ENCODE results near the gene RPL10. TPM values are rescaled to one million over a fixed set of nuclear protein-coding genes. Genes with fewer than 3 reads are reported as not detected.

The RPL10 gene
- total and polyA plus RNA-seq, 2 experiments from 2014 or later, result 1,435 to 6,561 TPM

DNA sequence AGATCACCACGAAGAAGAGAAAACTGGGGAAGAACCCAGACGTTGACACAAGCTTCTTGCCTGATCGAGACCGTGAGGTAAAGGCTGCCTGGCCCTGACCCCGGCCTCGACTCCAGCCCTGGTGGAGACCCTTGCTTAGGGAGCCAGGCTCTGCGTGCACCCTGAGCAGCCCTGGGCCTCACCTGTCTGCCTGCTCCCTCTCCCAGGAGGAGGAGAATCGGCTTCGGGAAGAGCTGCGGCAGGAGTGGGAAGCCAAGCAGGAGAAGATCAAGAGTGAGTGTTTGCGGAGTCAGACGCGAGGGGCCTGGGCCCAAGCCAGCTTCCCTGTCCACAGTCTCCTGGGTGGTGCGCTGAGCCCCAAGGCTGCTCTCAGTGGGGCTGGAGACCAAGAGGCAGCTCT lies 50.3 kb downstream of the RPL10 start:
- H3K4me1 ChIP-seq (ENCODE audit: insufficient read depth), result peaks cover 5% of the 10 kb centered on the region; the same call in 1 of the 2 replicates
- no peaks in the 10 kb centered on the region for H4K20me1 ChIP-seq (ENCODE audit: insufficient read depth)
- no peaks in the 10 kb centered on the region for H3K36me3 ChIP-seq (ENCODE audit: low read depth)
- no peak overlapping the region for H3K9ac ChIP-seq
- no peak overlapping the region for H2AFZ ChIP-seq
- H3K27ac ChIP-seq, result no peak overlapping the region
- H3F3A ChIP-seq (ENCODE audit: insufficient read depth), result no peaks in the 10 kb centered on the region; the same call in 1 of the 2 replicates
- H3K4me2 ChIP-seq (ENCODE audit: unreplicated experiment), result no peak overlapping the region
- H3K9me2 ChIP-seq (ENCODE audit: insufficient read depth), result no peaks in the 10 kb centered on the region
- TF ChIP-seq EZH2 (IDR thresholded peaks at IDR 0.05; ENCODE audit: insufficient read depth, poor library complexity, severe bottlenecking), result no peak
- TF ChIP-seq EZH2phosphoT487 (IDR thresholded peaks at IDR 0.05; ENCODE audit: insufficient read depth, low read depth), result no peak
- in situ Hi-C loops (cut with MboI), result no loop called here
- no peaks in the 10 kb centered on the region for H3K27me3 ChIP-seq (replicated peaks; ENCODE audit: insufficient read depth)
- DNase-seq, result no peak
- 93 to 94% methylated on average over 9 to 14 of the region's 14 CpGs for WGBS, 2 experiments (ENCODE audit: low coverage in 1 of 2, low lambda C conversion rate in 2 of 2, missing lambda C conversion rate in 2 of 2)
- H3K79me2 ChIP-seq (ENCODE audit: insufficient read depth), result peaks cover 39% of the 10 kb centered on the region
- no peak overlapping the region for H3K4me3 ChIP-seq
- H3K9me3 ChIP-seq (ENCODE audit: low read depth), result no peaks in the 10 kb centered on the region

DNA sequence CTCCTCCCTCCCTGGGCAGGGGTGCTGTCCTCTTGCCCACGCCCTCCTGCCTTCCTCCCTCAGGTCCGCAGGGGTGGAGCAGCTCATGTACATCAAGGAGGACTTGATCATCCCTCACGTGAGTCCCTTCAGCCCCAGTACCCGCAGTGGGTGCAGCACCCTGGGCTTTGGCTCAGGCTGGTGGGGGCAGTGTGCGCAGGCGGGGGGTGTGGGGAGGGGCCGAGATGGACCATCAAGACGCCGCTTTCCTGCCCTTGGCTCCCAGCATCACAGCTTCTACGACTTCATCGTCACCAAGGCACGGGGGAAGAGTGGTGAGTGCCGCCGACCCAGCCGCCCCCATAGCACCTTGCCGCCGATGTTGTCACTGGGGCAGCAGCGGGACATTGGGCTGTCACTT lies 51.4 kb downstream of the RPL10 start:
- no peaks in the 10 kb centered on the region for H3K9me3 ChIP-seq (ENCODE audit: low read depth)
- no peak for DNase-seq
- no peaks in the 10 kb centered on the region for H4K20me1 ChIP-seq (ENCODE audit: insufficient read depth)
- no peak overlapping the region for H3K4me2 ChIP-seq (ENCODE audit: unreplicated experiment)
- H3K4me3 ChIP-seq, result no peak overlapping the region
- no peak for TF ChIP-seq EZH2phosphoT487 (IDR thresholded peaks at IDR 0.05; ENCODE audit: insufficient read depth, low read depth)
- TF ChIP-seq EZH2 (IDR thresholded peaks at IDR 0.05; ENCODE audit: insufficient read depth, poor library complexity, severe bottlenecking), result no peak
- peaks cover 35% of the 10 kb centered on the region for H3K79me2 ChIP-seq (ENCODE audit: insufficient read depth)
- in situ Hi-C loops (cut with MboI), result no loop called here
- H3K9me2 ChIP-seq (ENCODE audit: insufficient read depth), result no peaks in the 10 kb centered on the region
- H3K9ac ChIP-seq, result no peak overlapping the region
- H3K36me3 ChIP-seq (ENCODE audit: low read depth), result no peaks in the 10 kb centered on the region
- no peak overlapping the region for H2AFZ ChIP-seq
- H3F3A ChIP-seq (ENCODE audit: insufficient read depth), result no peaks in the 10 kb centered on the region
- no peak overlapping the region for H3K27ac ChIP-seq
- peaks cover 5% of the 10 kb centered on the region; the same call in 1 of the 2 replicates for H3K4me1 ChIP-seq (ENCODE audit: insufficient read depth)
- H3K27me3 ChIP-seq (replicated peaks; ENCODE audit: insufficient read depth), result no peaks in the 10 kb centered on the region
- 97 to 100% methylated on average over 5 to 18 of the region's 18 CpGs for WGBS, 2 experiments (ENCODE audit: low coverage in 1 of 2, low lambda C conversion rate in 2 of 2, missing lambda C conversion rate in 2 of 2)

DNA sequence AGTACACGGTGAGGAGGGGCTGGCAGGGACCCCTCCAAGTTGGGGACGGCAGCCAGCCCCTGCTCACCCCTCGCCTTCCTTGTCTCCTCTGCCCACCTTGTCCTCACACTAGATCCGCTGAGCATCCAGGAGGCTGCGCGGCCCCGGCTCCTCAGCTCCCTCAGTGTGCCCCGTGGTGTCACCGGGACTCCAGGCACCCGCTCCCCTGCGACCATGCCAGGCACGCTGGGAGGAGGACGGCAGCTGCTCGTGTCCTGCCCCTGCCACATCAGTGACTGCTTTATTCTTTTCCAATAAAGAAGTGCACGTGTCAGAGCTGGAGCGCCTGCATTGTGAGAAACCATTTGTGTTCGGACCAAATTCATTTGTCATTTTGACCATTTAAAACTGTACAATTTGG lies 52.1 kb downstream of the RPL10 start:
- no peaks in the 10 kb centered on the region for H3K36me3 ChIP-seq (ENCODE audit: low read depth)
- DNase-seq, result no peak
- H3K4me2 ChIP-seq (ENCODE audit: unreplicated experiment), result no peak overlapping the region
- no peak overlapping the region for H3K27ac ChIP-seq
- 86 to 97% methylated on average over 8 to 14 of the region's 17 CpGs for WGBS, 2 experiments (ENCODE audit: low coverage in 1 of 2, low lambda C conversion rate in 2 of 2, missing lambda C conversion rate in 2 of 2)
- no peak overlapping the region for H3K9ac ChIP-seq
- H2AFZ ChIP-seq, result no peak overlapping the region
- H3K4me1 ChIP-seq (ENCODE audit: insufficient read depth), result peaks cover 3% of the 10 kb centered on the region; the same call in 1 of the 2 replicates
- TF ChIP-seq EZH2phosphoT487 (IDR thresholded peaks at IDR 0.05; ENCODE audit: insufficient read depth, low read depth) (no peak), EZH2 (IDR thresholded peaks at IDR 0.05; ENCODE audit: insufficient read depth, poor library complexity, severe bottlenecking) (no peak)
- H3K79me2 ChIP-seq (ENCODE audit: insufficient read depth), result peaks cover 28% of the 10 kb centered on the region
- H3K4me3 ChIP-seq, result no peak overlapping the region
- no peaks in the 10 kb centered on the region for H3K27me3 ChIP-seq (replicated peaks; ENCODE audit: insufficient read depth)
- in situ Hi-C loops (cut with MboI), result no loop called here
- H3F3A ChIP-seq (ENCODE audit: insufficient read depth), result no peaks in the 10 kb centered on the region
- no peaks in the 10 kb centered on the region for H3K9me2 ChIP-seq (ENCODE audit: insufficient read depth)
- H3K9me3 ChIP-seq (ENCODE audit: low read depth), result no peaks in the 10 kb centered on the region
- no peaks in the 10 kb centered on the region for H4K20me1 ChIP-seq (ENCODE audit: insufficient read depth)

Small RNA genes lying within 50 kb of the gene (microRNA-seq; reads per million reads assigned to microRNA genes)
- 3.6 reads per million for gene MIR6858 (ENCODE audit: borderline number of aligned reads)

Small RNA genes lying within 50 kb of the gene (small RNA-seq; reads per million reads assigned to genes)
- gene MIR6858 (ENCODE audit: low read depth, low replicate concordance) (not detected), gene SNORA70 (ENCODE audit: low read depth, low replicate concordance) (not detected)

Other genes with a start within 250 kb of the RPL10 start
- not detected in 2 replicates for gene OPN1MW, start 215.8 kb upstream of the RPL10 start, total RNA-seq (2014; rRNA removed; shearing (Covaris generic))
- gene OPN1MW, start 215.8 kb upstream of the RPL10 start, polyA plus RNA-seq (2016; fragmentation: Nextera tagmentation; extraction: Ambion mirVana), result not detected in 2 replicates
- not detected in 2 replicates for gene OPN1MW2, start 178.6 kb upstream of the RPL10 start, total RNA-seq (2014; rRNA removed; shearing (Covaris generic))
- not detected in 2 replicates for gene OPN1MW2, start 178.6 kb upstream of the RPL10 start, polyA plus RNA-seq (2016; fragmentation: Nextera tagmentation; extraction: Ambion mirVana)
- not detected in 2 replicates for gene OPN1MW3, start 140.8 kb upstream of the RPL10 start, total RNA-seq (2014; rRNA removed; shearing (Covaris generic))
- gene OPN1MW3, start 140.8 kb upstream of the RPL10 start, polyA plus RNA-seq (2016; fragmentation: Nextera tagmentation; extraction: Ambion mirVana), result not detected in 2 replicates
- not detected in 2 replicates for gene TEX28, start 103.3 kb upstream of the RPL10 start, total RNA-seq (2014; rRNA removed; shearing (Covaris generic))
- not detected in 2 replicates for gene TEX28, start 103.3 kb upstream of the RPL10 start, polyA plus RNA-seq (2016; fragmentation: Nextera tagmentation; extraction: Ambion mirVana)
- gene TKTL1, start 102.6 kb upstream of the RPL10 start, total RNA-seq (2014; rRNA removed; shearing (Covaris generic)), result not detected in 2 replicates
- not detected in 2 replicates for gene TKTL1, start 102.6 kb upstream of the RPL10 start, polyA plus RNA-seq (2016; fragmentation: Nextera tagmentation; extraction: Ambion mirVana)
- gene FLNA, start 23.7 kb upstream of the RPL10 start, total RNA-seq (2014; rRNA removed; shearing (Covaris generic)), result 2,857 and 2,903 TPM in 2 replicates
- 1,377 and 1,379 TPM in 2 replicates for gene FLNA, start 23.7 kb upstream of the RPL10 start, polyA plus RNA-seq (2016; fragmentation: Nextera tagmentation; extraction: Ambion mirVana)
- 39.7 TPM in 2 replicates for gene EMD, start 19.1 kb upstream of the RPL10 start, total RNA-seq (2014; rRNA removed; shearing (Covaris generic))
- gene EMD, start 19.1 kb upstream of the RPL10 start, polyA plus RNA-seq (2016; fragmentation: Nextera tagmentation; extraction: Ambion mirVana), result 86.6 and 96.0 TPM in 2 replicates
- 60.7 TPM in 2 replicates for gene DNASE1L1, start 10.9 kb downstream of the RPL10 start, total RNA-seq (2014; rRNA removed; shearing (Covaris generic))
- gene DNASE1L1, start 10.9 kb downstream of the RPL10 start, polyA plus RNA-seq (2016; fragmentation: Nextera tagmentation; extraction: Ambion mirVana), result 16.6 and 17.0 TPM in 2 replicates
- gene TAFAZZIN, start 13.2 kb downstream of the RPL10 start, total RNA-seq (2014; rRNA removed; shearing (Covaris generic)), result 17.6 and 38.8 TPM in 2 replicates
- 18.2 and 20.5 TPM in 2 replicates for gene TAFAZZIN, start 13.2 kb downstream of the RPL10 start, polyA plus RNA-seq (2016; fragmentation: Nextera tagmentation; extraction: Ambion mirVana)
- gene ATP6AP1, start 30.3 kb downstream of the RPL10 start, total RNA-seq (2014; rRNA removed; shearing (Covaris generic)), result 73.2 and 87.8 TPM in 2 replicates
- gene ATP6AP1, start 30.3 kb downstream of the RPL10 start, polyA plus RNA-seq (2016; fragmentation: Nextera tagmentation; extraction: Ambion mirVana), result 156 and 158 TPM in 2 replicates
- 196 and 228 TPM in 2 replicates for gene GDI1, start 38.8 kb downstream of the RPL10 start, total RNA-seq (2014; rRNA removed; shearing (Covaris generic))
- gene GDI1, start 38.8 kb downstream of the RPL10 start, polyA plus RNA-seq (2016; fragmentation: Nextera tagmentation; extraction: Ambion mirVana), result 82.2 and 87.1 TPM in 2 replicates
- 52.5 and 54.7 TPM in 2 replicates for gene FAM50A, start 45.8 kb downstream of the RPL10 start, total RNA-seq (2014; rRNA removed; shearing (Covaris generic))
- 122 and 125 TPM in 2 replicates for gene FAM50A, start 45.8 kb downstream of the RPL10 start, polyA plus RNA-seq (2016; fragmentation: Nextera tagmentation; extraction: Ambion mirVana)
- 25.9 and 30.7 TPM in 2 replicates for gene PLXNA3, start 59.9 kb downstream of the RPL10 start, total RNA-seq (2014; rRNA removed; shearing (Covaris generic))
- gene PLXNA3, start 59.9 kb downstream of the RPL10 start, polyA plus RNA-seq (2016; fragmentation: Nextera tagmentation; extraction: Ambion mirVana), result 26.7 and 35.1 TPM in 2 replicates
- 42.9 and 44.0 TPM in 2 replicates for gene LAGE3, start 80.9 kb downstream of the RPL10 start, total RNA-seq (2014; rRNA removed; shearing (Covaris generic))
- 49.2 and 49.7 TPM in 2 replicates for gene LAGE3, start 80.9 kb downstream of the RPL10 start, polyA plus RNA-seq (2016; fragmentation: Nextera tagmentation; extraction: Ambion mirVana)
- 36.8 and 53.0 TPM in 2 replicates for gene UBL4A, start 88.2 kb downstream of the RPL10 start, total RNA-seq (2014; rRNA removed; shearing (Covaris generic))
- gene UBL4A, start 88.2 kb downstream of the RPL10 start, polyA plus RNA-seq (2016; fragmentation: Nextera tagmentation; extraction: Ambion mirVana), result 42.4 and 45.2 TPM in 2 replicates
- gene SLC10A3, start 92.3 kb downstream of the RPL10 start, total RNA-seq (2014; rRNA removed; shearing (Covaris generic)), result 48.3 and 61.0 TPM in 2 replicates
- 49.4 and 50.8 TPM in 2 replicates for gene SLC10A3, start 92.3 kb downstream of the RPL10 start, polyA plus RNA-seq (2016; fragmentation: Nextera tagmentation; extraction: Ambion mirVana)
- 27.8 and 43.6 TPM in 2 replicates for gene FAM3A, start 117.9 kb downstream of the RPL10 start, total RNA-seq (2014; rRNA removed; shearing (Covaris generic))
- 35.2 and 35.7 TPM in 2 replicates for gene FAM3A, start 117.9 kb downstream of the RPL10 start, polyA plus RNA-seq (2016; fragmentation: Nextera tagmentation; extraction: Ambion mirVana)
- 55.0 and 66.0 TPM in 2 replicates for gene G6PD, start 148.5 kb downstream of the RPL10 start, total RNA-seq (2014; rRNA removed; shearing (Covaris generic))
- gene G6PD, start 148.5 kb downstream of the RPL10 start, polyA plus RNA-seq (2016; fragmentation: Nextera tagmentation; extraction: Ambion mirVana), result 42.5 and 44.3 TPM in 2 replicates
- 18.0 and 25.9 TPM in 2 replicates for gene IKBKG, start 149.2 kb downstream of the RPL10 start, total RNA-seq (2014; rRNA removed; shearing (Covaris generic))
- gene IKBKG, start 149.2 kb downstream of the RPL10 start, polyA plus RNA-seq (2016; fragmentation: Nextera tagmentation; extraction: Ambion mirVana), result 26.2 and 29.5 TPM in 2 replicates
- gene CTAG1A, start 186.8 kb downstream of the RPL10 start, total RNA-seq (2014; rRNA removed; shearing (Covaris generic)), result not detected in 2 replicates
- gene CTAG1A, start 186.8 kb downstream of the RPL10 start, polyA plus RNA-seq (2016; fragmentation: Nextera tagmentation; extraction: Ambion mirVana), result not detected in 2 replicates
- not detected in 2 replicates for gene CTAG1B, start 220.9 kb downstream of the RPL10 start, total RNA-seq (2014; rRNA removed; shearing (Covaris generic))
- gene CTAG1B, start 220.9 kb downstream of the RPL10 start, polyA plus RNA-seq (2016; fragmentation: Nextera tagmentation; extraction: Ambion mirVana), result not detected in 2 replicates